Neuronal stem cell (in vitro differentiated cells): ENCODE measurements around the gene FHOD3.

Experiments used
- DNase-seq: peaks from one replicate; pipeline ENCODE4 v3.0.0-alpha.2; 2013; ENCODE audit warnings: low spot score
- H2AFZ ChIP-seq: one replicate; pipeline ENCODE4 v1.6.1; 2013; ENCODE audit warnings: mild to moderate bottlenecking, low read length, inconsistent platforms
- H2AK5ac ChIP-seq: 2 replicates; pipeline ENCODE4 v1.6.1; 2013; ENCODE audit warnings: low read depth, mild to moderate bottlenecking, inconsistent platforms, low read length, moderate library complexity, mixed read lengths
- H2BK120ac ChIP-seq: 2 replicates; pipeline ENCODE4 v1.6.1; 2013; ENCODE audit warnings: low read depth, mild to moderate bottlenecking, inconsistent platforms, low read length, moderate library complexity, mixed read lengths
- H2BK12ac ChIP-seq: one replicate; pipeline ENCODE4 v1.6.1; 2013; ENCODE audit warnings: low read length, inconsistent platforms
- H2BK15ac ChIP-seq: 2 replicates; pipeline ENCODE4 v1.6.1; 2013; ENCODE audit warnings: mild to moderate bottlenecking, low read length, inconsistent platforms, mixed read lengths
- H2BK5ac ChIP-seq: one replicate; pipeline ENCODE4 v1.6.1; 2013; ENCODE audit warnings: inconsistent platforms, mild to moderate bottlenecking, low read length, moderate library complexity
- H3K14ac ChIP-seq: one replicate; pipeline ENCODE4 v1.6.1; 2013; ENCODE audit warnings: low read length, inconsistent platforms
- H3K18ac ChIP-seq: 2 replicates; pipeline ENCODE4 v1.6.1; 2013; ENCODE audit warnings: low read length, inconsistent platforms
- H3K23ac ChIP-seq: 2 replicates; pipeline ENCODE4 v1.6.1; 2013; ENCODE audit warnings: low read depth, mild to moderate bottlenecking, mixed read lengths, low read length, inconsistent platforms; ENCODE audit not compliant: poor library complexity
- H3K27ac ChIP-seq: replicated peaks from 3 replicates; pipeline ENCODE4 v1.5.1; 2013; ENCODE audit warnings: low read length, inconsistent platforms
- H3K27me3 ChIP-seq, 3 experiments: 2 replicates each; pipeline ENCODE4 v1.6.1; 2013; ENCODE audit warnings: low read length in 3 of 3, mild to moderate bottlenecking in 2 of 3, inconsistent platforms in 1 of 3, low read depth in 1 of 3, mixed read lengths in 1 of 3, moderate library complexity in 1 of 3; ENCODE audit not compliant: control insufficient read depth in 3 of 3, insufficient read depth in 3 of 3
- H3K36me3 ChIP-seq, 2 donors: replicated peaks in 1 of 2; 2 replicates each; pipeline ENCODE4 v1.6.1; 2013; ENCODE audit warnings: low read length in 2 of 2; ENCODE audit not compliant: control insufficient read depth in 2 of 2, insufficient read depth in 2 of 2
- H3K4ac ChIP-seq: 2 replicates; pipeline ENCODE4 v1.6.1; 2013; ENCODE audit warnings: inconsistent platforms, mild to moderate bottlenecking, low read length, moderate library complexity
- H3K4me1 ChIP-seq, 2 donors: 1 replicate in 1 of 2; 2 replicates in 1 of 2; pipeline ENCODE4 v1.6.1; 2013; ENCODE audit warnings: low read length in 2 of 2, low read depth in 1 of 2; ENCODE audit not compliant: control insufficient read depth in 2 of 2, insufficient read depth in 1 of 2
- H3K4me2 ChIP-seq: one replicate; pipeline ENCODE4 v1.6.1; 2013; ENCODE audit warnings: mild to moderate bottlenecking, low read length, inconsistent platforms; ENCODE audit not compliant: insufficient read depth, poor library complexity, severe bottlenecking
- H3K4me3 ChIP-seq, 2 donors: 2 replicates each; pipeline ENCODE4 v1.5.1; 2013; ENCODE audit warnings: low read length in 2 of 2, mild to moderate bottlenecking in 2 of 2, inconsistent platforms in 1 of 2, moderate library complexity in 1 of 2
- H3K79me1 ChIP-seq: one replicate; pipeline ENCODE4 v1.6.1; 2013; ENCODE audit warnings: low read depth, mild to moderate bottlenecking, inconsistent platforms, low read length, moderate library complexity
- H3K9ac ChIP-seq: one replicate; pipeline ENCODE4 v1.6.1; 2013; ENCODE audit warnings: mild to moderate bottlenecking, low read depth, low read length, inconsistent platforms; ENCODE audit not compliant: poor library complexity
- H3K9me3 ChIP-seq, 2 donors: replicated peaks in 1 of 2; 2 replicates each; pipeline versions ENCODE3 to v1.6.1; 2013; ENCODE audit warnings: low read length in 2 of 2, mild to moderate bottlenecking in 2 of 2, inconsistent platforms in 1 of 2, low read depth in 1 of 2, mixed read lengths in 1 of 2, moderate library complexity in 1 of 2; ENCODE audit not compliant: control insufficient read depth in 2 of 2, insufficient read depth in 1 of 2
- H4K8ac ChIP-seq: one replicate; pipeline ENCODE4 v1.6.1; 2013; ENCODE audit warnings: low read depth, mild to moderate bottlenecking, inconsistent platforms, low read length, moderate library complexity
- H4K91ac ChIP-seq: one replicate; pipeline ENCODE4 v1.6.1; 2013; ENCODE audit warnings: low read length, low read depth, mild to moderate bottlenecking, inconsistent platforms; ENCODE audit not compliant: poor library complexity
- WGBS, 2 donors: extraction: QIAGEN DNeasy Blood & Tissue Kit; methylation state at CpG; one replicate each; pipeline ENCODE4 v1.1.7; 2013; ENCODE audit warnings: missing lambda C conversion rate in 2 of 2, mixed read lengths in 1 of 2; ENCODE audit not compliant: insufficient read length in 2 of 2, insufficient replicate concordance in 1 of 2; ENCODE audit errors: extremely low coverage in 2 of 2; 5-methylcytosine and 5-hydroxymethylcytosine counted together

Gene FHOD3

DNA sequence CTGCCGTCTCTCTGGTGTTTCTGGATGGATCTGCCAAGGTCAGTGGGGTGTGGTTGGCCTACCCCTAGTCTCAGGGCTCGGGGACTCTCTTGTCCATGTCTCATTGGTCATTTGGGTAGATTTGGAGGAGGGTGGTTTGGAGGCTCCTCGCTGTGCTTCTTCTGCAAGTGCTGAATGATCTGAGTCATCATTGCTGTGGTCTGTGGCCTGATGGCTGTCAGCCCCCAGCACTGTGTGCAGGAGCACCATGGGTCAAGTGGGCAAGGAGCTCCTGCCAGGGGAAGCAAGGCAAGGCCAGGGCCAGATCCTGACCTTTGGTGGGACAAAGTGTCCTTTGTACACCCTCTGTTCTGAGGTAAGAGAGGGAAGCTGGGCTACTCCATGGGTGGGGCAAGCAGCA lies 221.8 kb downstream of the FHOD3 start:
- Histone ChIP-seq H2BK5ac (no peak overlapping the region), H3K18ac (peak overlapping the region; percentile 53), H2BK12ac (no peak overlapping the region), H3K27me3 (no peaks in the 10 kb centered on the region), H3K36me3 (peaks cover 0 to 19% of the 10 kb centered on the region in 2 donors), H3K14ac (no peak overlapping the region), H3K9me3 (peaks cover 0 to 7% of the 10 kb centered on the region in 2 donors), H3K79me1 (no peaks in the 10 kb centered on the region), H2BK15ac (no peak overlapping the region), H2BK120ac (no peak overlapping the region), H3K9ac (no peak overlapping the region), H3K4me1 (peaks cover 15 to 19% of the 10 kb centered on the region in 2 donors), H3K4ac (no peak overlapping the region), H2AFZ (no peak overlapping the region), H3K4me3 (no peak overlapping the region), H2AK5ac (peak overlapping the region; percentile 10), H4K8ac (no peak overlapping the region), H4K91ac (no peak overlapping the region), H3K4me2 (no peak overlapping the region), H3K27ac (no peak overlapping the region), H3K23ac (no peak overlapping the region)
- no CpG with 5 or more reads among the region's 3 CpGs for WGBS, 2 donors
- DNase-seq = no peak

GRCh38 chr18:36522509-36522908 lies 225.0 kb downstream of the FHOD3 start:
- Histone ChIP-seq H2BK120ac (no peak overlapping the region), H2AK5ac (no peak overlapping the region), H3K9ac (no peak overlapping the region), H4K91ac (no peak overlapping the region), H3K27ac (no peak overlapping the region), H3K4ac (no peak overlapping the region), H3K9me3 (peaks cover 0 to 8% of the 10 kb centered on the region in 2 donors), H3K4me2 (no peak overlapping the region), H3K79me1 (no peaks in the 10 kb centered on the region), H3K4me1 (peaks cover 6 to 15% of the 10 kb centered on the region in 2 donors), H3K18ac (no peak overlapping the region), H3K14ac (no peak overlapping the region), H3K23ac (no peak overlapping the region), H3K36me3 (peaks cover 0 to 21% of the 10 kb centered on the region in 2 donors), H3K27me3 (no peaks in the 10 kb centered on the region), H2AFZ (no peak overlapping the region), H2BK15ac (no peak overlapping the region), H2BK12ac (no peak overlapping the region), H3K4me3 (no peak overlapping the region), H2BK5ac (no peak overlapping the region), H4K8ac (no peak overlapping the region)
- no peak for DNase-seq
- no CpG with 5 or more reads among the region's 1 CpG for WGBS, 2 donors

GRCh38 chr18:36525913-36526312 lies 228.4 kb downstream of the FHOD3 start:
- H3K4ac ChIP-seq = no peak overlapping the region
- peaks cover 0 to 8% of the 10 kb centered on the region in 2 donors for H3K9me3 ChIP-seq
- H4K8ac ChIP-seq = no peak overlapping the region
- DNase-seq = no peak
- H3K23ac ChIP-seq = no peak overlapping the region
- no peak overlapping the region for H2BK120ac ChIP-seq
- no peak overlapping the region for H3K9ac ChIP-seq
- no peak overlapping the region for H2AK5ac ChIP-seq
- no peak overlapping the region for H2BK12ac ChIP-seq
- H2BK15ac ChIP-seq = no peak overlapping the region
- H4K91ac ChIP-seq = no peak overlapping the region
- H3K79me1 ChIP-seq = peaks cover 3% of the 10 kb centered on the region
- no CpG with 5 or more reads among the region's 3 CpGs for WGBS, 2 donors
- no peak overlapping the region for H3K18ac ChIP-seq
- H3K4me2 ChIP-seq = no peak overlapping the region
- no peak overlapping the region for H3K4me3 ChIP-seq
- peaks cover 6 to 15% of the 10 kb centered on the region in 2 donors for H3K4me1 ChIP-seq
- no peak overlapping the region for H3K14ac ChIP-seq
- H2BK5ac ChIP-seq = no peak overlapping the region
- H3K36me3 ChIP-seq = peaks cover 0 to 24% of the 10 kb centered on the region in 2 donors
- no peak overlapping the region for H2AFZ ChIP-seq
- H3K27me3 ChIP-seq = no peaks in the 10 kb centered on the region
- H3K27ac ChIP-seq = no peak overlapping the region

- Histone ChIP-seq H4K8ac (no peak overlapping the region), H3K4me2 (no peak overlapping the region), H2BK15ac (no peak overlapping the region), H2BK12ac (no peak overlapping the region), H3K27me3 (no peaks in the 10 kb centered on the region), H3K9ac (no peak overlapping the region), H3K4me3 (no peak overlapping the region), H3K27ac (no peak overlapping the region), H3K18ac (no peak overlapping the region), H3K14ac (no peak overlapping the region), H3K4ac (no peak overlapping the region), H2AFZ (no peak overlapping the region), H3K9me3 (peaks cover 0 to 8% of the 10 kb centered on the region in 2 donors), H2AK5ac (no peak overlapping the region), H3K23ac (no peak overlapping the region), H2BK120ac (no peak overlapping the region), H3K36me3 (peaks cover 0 to 24% of the 10 kb centered on the region in 2 donors), H4K91ac (no peak overlapping the region), H2BK5ac (no peak overlapping the region), H3K79me1 (peaks cover 3% of the 10 kb centered on the region), H3K4me1 (peaks cover 8 to 15% of the 10 kb centered on the region in 2 donors)
- DNase-seq = no peak
- no CpG with 5 or more reads among the region's 4 CpGs for WGBS, 2 donors
Observed at GRCh38 chr18:36526611-36527010, 229.1 kb downstream of the FHOD3 start.
